Body of pancreas (tissue), 4 donors: ENCODE data around the gene ZNF135.

Source experiments
- CTCF ChIP-seq, 7 experiments: fragments of 450-650 bp in 4 of 7; fragments of 200-600 bp in 3 of 7; sonication (generic) in 3 of 7; IDR thresholded peaks; one replicate each; pipeline ENCODE4 v1.5.1; 2016 to 2019; ENCODE audit warnings: antibody characterized with exemption in 7 of 7
- POLR2A ChIP-seq, 3 donors: fragments of 450-650 bp; IDR thresholded peaks; one replicate each; pipeline ENCODE4 v1.6.1; 2016; ENCODE audit warnings: antibody characterized with exemption in 3 of 3, mild to moderate bottlenecking in 2 of 3

DNA sequence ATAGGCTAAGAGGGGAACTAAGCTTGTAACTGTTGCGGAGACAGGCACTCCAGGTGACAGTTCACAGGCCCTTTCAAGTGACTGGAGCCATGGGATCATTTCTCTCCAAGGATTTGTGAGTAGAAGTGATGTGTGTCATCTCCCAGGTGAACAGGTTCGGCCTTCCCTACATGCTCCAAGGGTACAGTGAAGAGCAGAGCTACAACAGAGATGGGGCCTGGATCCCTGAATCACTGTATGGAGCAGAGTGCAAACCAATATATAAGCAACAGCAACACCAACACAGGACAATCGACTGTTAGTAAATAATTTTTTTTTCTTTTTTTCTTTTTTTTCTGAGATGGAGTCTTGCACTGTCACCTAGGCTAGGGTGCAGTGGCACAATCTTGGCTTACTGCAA is 23.9 kb downstream of the ZNF135 start:
- no peak for TF ChIP-seq CTCF (IDR thresholded peaks at IDR 0.05)
- TF ChIP-seq POLR2A (IDR thresholded peaks at IDR 0.05), result no peak
